ENCODE results near the gene IGFLR1. TPM values are rescaled to one million over a fixed set of nuclear protein-coding genes. Genes with fewer than 3 reads are reported as not detected.

The IGFLR1 gene
- total and polyA plus RNA-seq, 4 donors, result 7.0 to 59.7 (median 31.2) TPM

DNA sequence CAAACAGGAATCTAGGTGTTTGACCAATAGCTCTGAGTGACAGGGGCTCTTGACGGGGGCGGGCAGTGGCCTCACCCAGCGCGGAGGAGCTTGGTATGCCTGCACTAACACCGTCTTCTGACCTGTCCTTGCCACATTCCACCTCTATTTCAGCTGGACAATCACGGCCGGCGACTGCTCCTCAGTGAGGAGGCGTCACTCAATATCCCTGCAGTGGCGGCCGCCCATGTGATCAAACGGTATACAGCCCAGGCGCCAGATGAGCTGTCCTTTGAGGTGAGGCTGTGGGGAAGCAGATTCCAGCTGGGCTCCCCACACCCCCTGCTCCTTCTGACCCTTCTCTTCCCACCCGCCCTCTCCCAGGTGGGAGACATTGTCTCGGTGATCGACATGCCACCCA is 37.8 kb upstream of the IGFLR1 start:
- H3K9me3 ChIP-seq (ENCODE audit: control insufficient read depth in 4 of 4, low read length in 3 of 4), result no peaks in the 10 kb centered on the region
- no peaks in the 10 kb centered on the region for H3K27me3 ChIP-seq (ENCODE audit: control insufficient read depth in 4 of 4, insufficient read depth in 4 of 4, low read length in 3 of 4)
- no peak overlapping the region for H3K9ac ChIP-seq (ENCODE audit: low read depth in 1 of 2, low read length in 2 of 2)
- 97% methylated on average over 16 of the region's 16 CpGs for WGBS
- peaks cover 0 to 1% (median 0%) of the 10 kb centered on the region in 4 donors for H3K36me3 ChIP-seq (ENCODE audit: control insufficient read depth in 4 of 4, insufficient read depth in 3 of 4, low read depth in 1 of 4, low read length in 3 of 4)
- no peak for DNase-seq (ENCODE audit: low spot score)
- TF ChIP-seq MAX (IDR thresholded peaks at IDR 0.05), result no peak
- TF ChIP-seq REST (IDR thresholded peaks at IDR 0.05), result no peak
- no peak for TF ChIP-seq FOXA2 (IDR thresholded peaks at IDR 0.05)
- no peak for TF ChIP-seq CTCF (IDR thresholded peaks at IDR 0.05; ENCODE audit: low read depth, low read length, missing input control)
- no peak for TF ChIP-seq GABPA (IDR thresholded peaks at IDR 0.05 in 1 of 2, conservative IDR thresholded peaks at IDR 0.05 in 1 of 2)
- no peak for TF ChIP-seq HNF4G (IDR thresholded peaks at IDR 0.05)
- no peak for TF ChIP-seq ZBTB33 (IDR thresholded peaks at IDR 0.05)
- TF ChIP-seq SP1 (IDR thresholded peaks at IDR 0.05), result no peak
- TF ChIP-seq NR2F2 (IDR thresholded peaks at IDR 0.05), result no peak
- no peak for TF ChIP-seq HNF4A (conservative IDR thresholded peaks at IDR 0.05)
- TF ChIP-seq EGR1 (IDR thresholded peaks at IDR 0.05; ENCODE audit: low read depth in 2 of 2), result no peak
- TF ChIP-seq FOXA1 (IDR thresholded peaks at IDR 0.05), result no peak
- no peak for TF ChIP-seq YY1 (IDR thresholded peaks at IDR 0.05)
- no peak for TF ChIP-seq ATF3 (IDR thresholded peaks at IDR 0.05)
- TF ChIP-seq RXRA (IDR thresholded peaks at IDR 0.05), result no peak
- TF ChIP-seq RAD21 (IDR thresholded peaks at IDR 0.05), result no peak
- no peak for TF ChIP-seq TAF1 (conservative IDR thresholded peaks at IDR 0.05)
- no peak for TF ChIP-seq JUND (IDR thresholded peaks at IDR 0.05)
- no peak overlapping the region for H3K27ac ChIP-seq (ENCODE audit: low read depth in 1 of 2, low read length in 2 of 2)
- H3K4me1 ChIP-seq (ENCODE audit: control insufficient read depth in 4 of 4, insufficient read depth in 4 of 4, low read length in 3 of 4), result peaks cover 0 to 3% (median 2%) of the 10 kb centered on the region in 4 donors
- H3K4me3 ChIP-seq (ENCODE audit: low read depth in 1 of 3, low read length in 3 of 3), result no peak overlapping the region

All from liver (tissue), 9 donors.